Fibroblast of lung (primary cell): ENCODE measurements around the gene SVEP1.

Source experiments
- CTCF ChIP-seq, 2 donors: IDR thresholded peaks in 1 of 2; conservative IDR thresholded peaks in 1 of 2; 1 replicate in 1 of 2; 2 replicates in 1 of 2; pipeline ENCODE4 v1.5.1; 2011 to 2012; ENCODE audit warnings: low read length in 2 of 2, control low read depth in 1 of 2, inconsistent platforms in 1 of 2, low read depth in 1 of 2, mild to moderate bottlenecking in 1 of 2
- EZH2 ChIP-seq: IDR thresholded peaks from 2 replicates; pipeline ENCODE4 v1.5.1; 2012; ENCODE audit warnings: low read length, control low read depth, mild to moderate bottlenecking; ENCODE audit errors: missing control alignments

GRCh38 chr9:110623462-110624025, 44.0 kb upstream of the SVEP1 start:
- TF ChIP-seq EZH2 (no peak), CTCF (conservative IDR thresholded peaks at IDR 0.05 in 1 of 2, IDR thresholded peaks at IDR 0.05 in 1 of 2; ENCODE audit: low read depth in 1 of 2, low read length in 2 of 2) (peak; percentile 49 to 58)
